SHP77 (cell line): Measurements from ENCODE around the gene NBEAL1.
A peak's percentile ranks its signal among the peaks of the same experiment; 100 is the strongest.
"Not testable (repeated sequence)": the region's sequence is repeated elsewhere in the genome, so short reads cannot be mapped to it uniquely, and the experiment has no call there.

Experiments used
- DNase-seq, 2 experiments: peaks; one replicate each; lab custom pipeline; 2025; lab: John Stamatoyannopoulos, UW

The NBEAL1 gene

DNA sequence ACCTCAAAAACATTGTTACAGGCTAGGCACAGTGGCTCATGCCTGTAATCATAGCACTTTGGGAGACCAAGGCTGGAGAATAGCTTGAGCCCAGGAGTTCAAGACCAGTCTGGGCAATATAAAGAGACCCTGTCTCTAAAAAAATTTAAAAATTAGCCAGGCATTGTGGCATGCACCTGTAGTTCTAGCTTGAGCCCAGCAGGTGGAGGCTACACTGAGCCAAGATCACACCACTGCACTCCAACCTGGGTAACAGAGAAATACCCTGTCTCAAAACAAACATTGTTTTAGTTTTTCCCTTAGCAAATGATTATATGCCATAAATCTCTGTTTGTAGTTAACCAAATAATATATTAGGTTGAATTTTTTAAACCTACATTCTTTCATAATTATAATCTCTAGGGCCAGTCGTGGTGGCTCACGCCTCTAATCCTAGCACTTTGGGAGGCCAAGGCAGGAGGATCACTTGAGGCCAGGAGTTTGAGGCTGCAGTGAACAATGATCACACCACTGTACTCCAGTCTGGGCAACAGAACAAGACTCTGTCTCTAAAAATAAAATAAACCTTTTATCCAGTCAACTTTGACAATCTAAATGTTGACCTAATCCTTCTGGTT is 210.9 kb downstream of the NBEAL1 start:
- DNase-seq, result peak in 1 of 2 experiments; percentile 12

DNA sequence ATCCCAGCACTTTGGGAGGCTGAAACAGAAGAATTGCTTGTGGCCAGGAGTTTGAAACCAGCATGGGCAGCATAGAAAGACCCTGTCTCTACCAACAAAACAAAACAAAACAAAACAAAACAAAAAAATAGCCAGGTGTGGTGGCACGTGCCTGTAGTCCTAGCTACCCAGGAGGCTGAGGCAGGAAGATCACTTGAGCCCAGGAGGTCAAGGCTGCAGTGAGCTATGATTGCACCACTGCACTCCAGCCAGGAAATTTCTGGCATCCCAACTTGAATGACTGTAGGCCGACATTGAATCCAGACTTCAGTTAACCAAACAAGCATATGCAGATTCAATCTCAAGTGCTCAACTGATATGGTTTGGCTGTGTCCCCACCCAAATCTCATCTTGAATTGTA is 215.0 kb downstream of the NBEAL1 start:
- not testable (repeated sequence) for DNase-seq

DNA sequence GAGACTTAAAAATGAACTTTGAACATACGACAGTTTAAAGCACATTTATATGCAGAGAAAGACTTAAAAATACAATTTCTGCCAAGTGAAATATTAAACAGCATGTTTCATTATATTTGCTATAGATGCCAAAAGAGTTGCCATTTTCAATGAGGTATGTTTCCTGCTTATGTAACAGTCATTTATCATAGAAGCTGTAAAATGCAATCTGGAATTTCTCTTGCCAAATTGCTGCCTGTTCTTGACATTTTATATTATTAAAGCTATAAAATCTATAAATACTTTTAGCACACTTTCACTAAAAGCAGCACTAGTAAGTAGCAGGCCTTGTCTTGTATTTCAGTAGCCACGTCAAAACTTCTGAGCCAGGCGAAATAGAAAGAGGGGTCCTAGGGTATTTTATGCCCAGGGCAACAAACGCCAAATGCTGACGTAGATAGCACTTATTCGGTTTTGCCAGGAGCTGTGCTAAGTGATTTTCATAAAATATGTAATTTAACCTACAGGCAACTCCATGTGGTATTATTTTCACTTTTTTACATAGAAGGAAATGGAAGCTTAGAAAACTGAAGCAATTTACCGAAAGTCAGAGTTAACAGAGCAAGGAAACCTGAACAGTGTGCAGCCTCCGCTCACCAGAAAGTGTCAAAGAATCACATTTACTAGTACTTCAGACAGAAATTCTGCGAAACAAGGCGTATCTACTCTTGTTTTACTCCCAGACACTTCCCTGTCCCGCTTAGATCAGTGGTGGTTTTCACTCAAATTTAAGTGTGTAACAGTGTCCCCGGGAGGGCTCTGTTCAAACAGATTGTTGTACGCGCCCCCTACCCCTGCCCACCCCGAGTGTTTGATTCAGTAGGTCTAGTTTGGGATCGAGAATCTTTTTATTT is 222.9 kb downstream of the NBEAL1 start:
- DNase-seq, result peak in 1 of 2 experiments; percentile 5

DNA sequence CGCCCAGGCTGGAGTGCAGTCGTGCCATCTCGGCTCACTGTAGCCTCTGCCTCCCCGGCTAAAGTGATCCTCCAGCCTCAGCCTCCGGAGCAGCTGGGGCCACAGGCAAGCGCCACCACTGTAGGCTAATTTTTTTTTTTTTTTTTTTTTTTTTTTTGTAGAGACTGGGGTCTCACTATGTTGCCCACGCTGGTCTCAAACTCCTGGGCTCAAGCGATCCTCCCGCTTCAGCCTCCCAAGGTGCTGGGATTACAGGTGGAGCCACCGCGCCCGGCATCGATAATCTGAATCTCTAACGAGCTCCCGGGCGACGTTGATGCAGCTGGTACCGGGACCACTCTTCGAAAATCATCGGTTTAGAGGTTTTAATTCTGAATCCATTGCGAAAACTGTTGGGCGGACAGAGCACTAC is 223.6 kb downstream of the NBEAL1 start:
- peak in 1 of 2 experiments; percentile 15 for DNase-seq

DNA sequence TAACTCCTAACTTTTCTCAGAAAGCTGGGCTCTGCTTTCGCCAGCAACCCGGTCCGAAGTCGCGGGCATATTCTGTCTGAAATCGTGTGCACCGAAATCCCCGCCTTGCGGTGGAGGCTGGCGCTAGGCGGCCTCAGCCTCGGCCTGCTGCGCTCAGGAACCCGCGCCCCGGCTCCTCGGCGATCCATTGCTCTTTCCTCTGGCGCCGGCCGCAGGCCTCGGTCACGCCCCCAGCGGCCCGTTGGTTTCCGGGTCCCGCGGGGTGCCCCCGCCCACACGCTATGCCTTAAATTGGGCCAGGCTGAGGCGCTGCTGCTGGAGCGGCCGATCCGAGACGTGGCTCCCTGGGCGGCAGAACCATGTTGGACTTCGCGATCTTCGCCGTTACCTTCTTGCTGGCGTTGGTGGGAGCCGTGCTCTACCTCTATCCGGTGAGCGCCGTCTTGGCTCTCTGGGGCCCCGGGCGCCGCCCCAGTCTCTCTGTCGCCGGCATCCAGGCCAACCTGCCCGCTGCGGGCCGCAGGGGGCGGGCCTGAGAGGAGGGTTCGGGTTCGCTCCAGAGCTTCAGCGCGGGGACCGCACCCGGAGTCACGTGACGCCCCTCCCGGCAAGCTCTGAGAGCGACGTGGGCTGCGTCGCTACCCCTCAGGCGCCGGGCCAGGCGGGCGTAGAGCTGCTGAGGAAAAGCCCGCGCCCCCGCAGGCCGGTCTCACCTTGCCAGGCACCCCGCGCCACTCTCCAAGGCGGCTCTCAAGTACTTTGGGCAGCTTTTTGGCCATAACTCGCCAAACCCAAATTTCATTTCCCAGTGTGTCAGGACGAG is 224.2 kb downstream of the NBEAL1 start, which contains the start of gene CYP20A1:
Gene CYP20A1 (plus strand): TSS at position 315 of the 823 bp plus-strand sequence. CDS start 45 bp downstream, at position 360.
- peak; percentile 88 to 94 for DNase-seq

DNA sequence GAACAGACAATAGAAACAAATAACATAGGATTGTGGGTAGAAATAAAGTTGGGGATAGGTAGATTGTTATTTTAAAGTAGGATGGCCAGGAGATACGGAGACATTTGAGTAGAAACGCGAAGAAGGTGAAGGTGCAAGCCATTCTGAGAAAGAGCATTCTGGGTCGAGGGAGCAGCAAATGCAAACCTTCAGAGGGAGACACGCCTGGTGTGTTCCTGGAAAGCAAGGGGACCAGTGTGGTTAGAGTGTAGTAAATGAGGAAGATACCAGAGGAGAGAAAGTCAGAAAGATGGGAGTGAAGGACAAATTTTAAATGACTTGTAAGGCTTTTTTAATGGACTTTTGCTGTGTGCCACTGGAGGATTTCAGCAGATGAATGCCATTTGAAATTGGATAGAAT is 225.8 kb downstream of the NBEAL1 start:
- no peak for DNase-seq

DNA sequence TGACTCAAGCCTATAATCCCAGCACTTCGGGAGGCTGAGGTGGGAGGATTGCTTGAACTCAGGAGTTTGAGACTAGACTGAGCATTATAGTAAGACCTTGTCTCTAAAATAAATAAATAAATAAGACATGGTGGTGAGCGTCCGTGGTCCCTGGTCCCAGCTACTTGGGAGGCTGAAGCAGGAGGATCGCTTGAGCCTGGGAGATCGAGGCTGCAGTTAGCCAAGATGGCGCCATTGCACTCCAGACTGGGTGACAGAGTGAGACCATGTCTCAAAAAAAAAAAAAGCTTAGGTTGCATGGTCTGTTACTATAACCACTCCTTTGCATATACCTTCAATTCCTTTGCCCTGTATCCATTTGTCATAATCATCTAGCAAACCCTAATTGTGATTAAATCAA is 227.8 kb downstream of the NBEAL1 start:
- no peak for DNase-seq

DNA sequence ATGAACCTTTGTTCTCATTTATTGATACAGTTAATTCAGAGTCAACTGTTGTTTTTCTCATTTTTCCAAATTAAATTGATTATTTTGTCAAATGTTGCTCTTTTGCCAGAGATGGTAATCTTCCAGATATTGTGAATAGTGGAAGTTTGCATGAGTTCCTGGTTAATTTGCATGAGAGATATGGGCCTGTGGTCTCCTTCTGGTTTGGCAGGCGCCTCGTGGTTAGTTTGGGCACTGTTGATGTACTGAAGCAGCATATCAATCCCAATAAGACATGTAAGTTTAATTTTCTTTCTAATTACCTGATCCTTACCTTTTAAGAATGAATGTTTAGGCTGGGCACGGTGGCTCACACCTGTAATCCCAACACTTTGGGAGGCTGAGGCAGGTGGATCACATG is 232.0 kb downstream of the NBEAL1 start:
- DNase-seq, result no peak

DNA sequence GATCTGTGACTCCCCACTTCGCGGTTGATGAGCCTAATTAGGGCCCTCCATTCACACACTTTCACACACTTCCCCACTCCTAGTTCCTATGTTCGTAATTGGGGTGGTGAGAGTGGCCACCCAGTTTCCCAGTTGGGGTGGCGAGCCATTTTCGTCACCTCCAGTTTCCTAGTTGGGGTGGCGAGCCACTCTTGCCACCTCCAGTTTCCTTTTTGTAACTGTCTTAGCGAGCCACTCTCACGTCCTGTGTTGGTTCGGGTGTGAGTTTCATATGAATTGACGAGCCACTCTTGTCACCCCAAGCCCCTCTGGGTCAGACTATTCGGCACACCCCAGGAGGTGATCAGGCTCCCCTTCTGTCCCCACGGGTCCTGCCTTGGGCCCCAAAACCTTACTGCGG is 238.1 kb downstream of the NBEAL1 start:
- DNase-seq, result no peak

DNA sequence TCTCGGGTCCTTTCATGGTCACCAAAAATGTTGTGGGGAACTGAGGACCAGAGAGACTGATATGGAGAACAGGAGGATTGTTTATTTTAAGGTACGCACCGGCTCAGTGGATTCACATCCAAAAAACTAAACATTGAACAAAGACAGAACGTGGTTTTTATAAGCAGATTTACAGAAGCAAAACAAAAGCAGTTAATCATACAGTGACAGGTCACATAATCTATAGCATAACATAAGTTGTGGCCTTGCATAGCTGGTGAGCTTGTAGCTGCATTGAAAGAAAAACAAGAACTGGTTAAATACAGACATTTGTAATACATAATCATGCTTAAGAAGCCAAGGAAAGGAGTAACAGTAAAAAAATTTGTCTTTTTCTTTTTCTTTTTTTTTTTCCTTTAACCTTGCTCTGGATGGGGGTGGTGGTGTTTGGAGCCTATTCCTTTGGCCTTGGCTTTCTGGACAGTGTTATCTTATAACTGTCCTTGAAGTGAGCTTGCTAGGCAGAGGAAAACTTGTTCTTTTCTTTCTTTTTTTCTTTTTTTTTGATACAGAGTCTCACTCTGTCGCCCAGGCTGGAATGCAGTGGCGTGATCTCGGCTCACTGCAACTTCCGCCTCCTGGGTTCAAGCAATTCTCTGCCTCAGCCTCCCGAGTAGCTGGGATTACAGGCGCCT is 238.9 kb downstream of the NBEAL1 start:
- DNase-seq, result not testable (repeated sequence)

DNA sequence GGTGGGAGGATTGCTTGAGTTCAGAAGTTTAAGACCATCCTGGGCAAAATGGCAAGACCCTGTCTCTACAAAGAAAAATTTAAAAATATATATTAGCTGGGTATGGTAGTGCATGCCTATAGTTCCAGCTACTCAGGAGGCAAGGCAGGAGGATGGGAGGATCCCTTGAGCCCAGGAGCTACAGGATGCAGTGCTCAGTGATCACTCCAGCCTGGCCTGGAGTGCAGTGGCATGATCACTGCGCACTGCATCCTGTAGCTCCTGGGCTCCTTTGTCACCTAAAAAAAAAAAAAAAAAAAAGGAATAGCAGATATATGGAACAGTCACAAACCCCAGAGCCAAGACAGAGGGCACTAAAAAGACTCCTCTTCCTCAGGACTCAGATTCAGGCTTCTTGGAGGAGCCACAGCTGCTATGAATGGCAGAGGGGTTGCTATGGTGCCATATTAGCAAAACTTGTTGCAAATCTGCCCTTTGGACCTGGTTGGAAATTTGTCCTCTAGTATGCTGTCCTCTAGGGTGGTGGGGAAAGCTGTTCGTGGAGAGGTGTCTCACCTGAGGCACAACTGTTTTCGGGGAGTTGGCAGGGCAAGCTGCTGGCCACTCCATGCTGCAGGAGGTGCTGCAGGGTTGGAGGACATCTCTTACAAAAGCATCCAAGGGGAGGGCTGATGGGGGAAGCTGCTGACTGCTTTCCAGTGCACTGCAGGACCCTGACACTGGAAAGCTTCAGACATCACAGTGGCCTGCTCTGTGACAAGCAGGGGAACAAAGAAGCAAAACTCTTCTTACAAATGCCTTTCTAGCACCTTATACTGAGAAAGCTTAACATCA is 246.9 kb downstream of the NBEAL1 start:
- DNase-seq, result no peak
